Islet precursor cell (in vitro differentiated cells): ENCODE results near the gene GSTT2B.
"Not testable (repeated sequence)": the region's sequence is repeated elsewhere in the genome, so short reads cannot be mapped to it uniquely, and the experiment has no call there.

Experiments
- DNase-seq: peaks from one replicate; pipeline ENCODE4 v3.0.0-alpha.2; 2018

Gene GSTT2B

GRCh38 chr22:23961084-23961771 lies at the start of gene GSTT2B:
GSTT2B (minus strand) TSS chr22:23961195; CDS start chr22:23961131, 64 bp downstream.
- not testable (repeated sequence) for DNase-seq

GRCh38 chr22:24010018-24010391 lies 49.0 kb upstream of the GSTT2B start:
- DNase-seq: no peak

- no peak for DNase-seq
Observed at GRCh38 chr22:24009227-24010017, 48.4 kb upstream of the GSTT2B start.

- DNase-seq: no peak
Observed at GRCh38 chr22:24008381-24009226, 47.6 kb upstream of the GSTT2B start.

GRCh38 chr22:24008022-24008283 lies 47.0 kb upstream of the GSTT2B start:
- DNase-seq: no peak

- no peak for DNase-seq
Observed at GRCh38 chr22:24007253-24008021, 46.4 kb upstream of the GSTT2B start.

- DNase-seq: no peak
Observed at GRCh38 chr22:24006914-24007214, 45.9 kb upstream of the GSTT2B start.

- no peak for DNase-seq
Observed at GRCh38 chr22:24006207-24006913, 45.4 kb upstream of the GSTT2B start.

GRCh38 chr22:24005201-24005600 lies 44.2 kb upstream of the GSTT2B start, which contains the start of gene GSTT4:
GSTT4 (minus strand) TSS chr22:24005453; CDS start chr22:24005356, 97 bp downstream.
- DNase-seq: no peak

GRCh38 chr22:24003887-24004286 lies 42.9 kb upstream of the GSTT2B start:
- DNase-seq: no peak

- DNase-seq: no peak
Observed at GRCh38 chr22:24002851-24003250, 41.9 kb upstream of the GSTT2B start.

- no peak for DNase-seq
Observed at GRCh38 chr22:24002272-24002671, 41.3 kb upstream of the GSTT2B start.

- no peak for DNase-seq
Observed at GRCh38 chr22:24001314-24001713, 40.3 kb upstream of the GSTT2B start.

- not testable (repeated sequence) for DNase-seq
Observed at GRCh38 chr22:23999779-24000178, 38.8 kb upstream of the GSTT2B start.

- no peak for DNase-seq
Observed at GRCh38 chr22:23997092-23997491, 36.1 kb upstream of the GSTT2B start.

- not testable (repeated sequence) for DNase-seq
Observed at GRCh38 chr22:23993581-23994177, 32.7 kb upstream of the GSTT2B start.

- DNase-seq: not testable (repeated sequence)
Observed at GRCh38 chr22:23993080-23993479, 32.1 kb upstream of the GSTT2B start.

GRCh38 chr22:23989583-23990244 lies 28.7 kb upstream of the GSTT2B start:
- DNase-seq: not testable (repeated sequence)

- not testable (repeated sequence) for DNase-seq
Observed at GRCh38 chr22:23986538-23987178, 25.7 kb upstream of the GSTT2B start.

- not testable (repeated sequence) for DNase-seq
Observed at GRCh38 chr22:23986089-23986488, 25.1 kb upstream of the GSTT2B start.

GRCh38 chr22:23984430-23984829 lies 23.4 kb upstream of the GSTT2B start:
- DNase-seq: no peak
